OCI-M2 (cell line): Measurements from ENCODE around the gene XCL2.

Experiments
- DNase-seq: peaks from one replicate; lab custom pipeline; 2025; ENCODE audit not compliant: unreplicated experiment; lab: John Stamatoyannopoulos, UW

XCL2 gene

GRCh38 chr1:168518201-168518689, 25.6 kb downstream of the XCL2 start:
- DNase-seq: no peak

DNA sequence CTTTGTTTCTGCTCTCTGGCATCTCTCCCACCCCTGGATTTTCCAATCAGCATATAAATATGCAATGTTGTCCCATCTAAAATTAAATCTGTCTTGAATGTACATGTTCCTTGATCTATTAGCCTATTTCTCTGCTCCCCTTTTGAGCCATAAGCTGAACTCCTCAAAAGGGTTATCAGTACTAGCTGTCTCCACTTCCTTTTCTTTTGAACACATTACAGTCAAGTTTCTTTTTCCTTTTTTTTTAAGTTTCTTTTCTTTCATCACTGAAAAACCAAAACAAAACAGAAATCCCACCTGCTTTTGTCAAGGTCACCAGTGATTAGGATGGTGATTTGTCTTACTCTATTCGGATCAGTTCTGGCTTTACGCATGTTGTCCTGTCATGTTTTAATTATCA, 29.3 kb downstream of the XCL2 start:
- DNase-seq: no peak

- DNase-seq: no peak
These were observed 30.0 kb downstream of the XCL2 start for GRCh38 chr1:168513656-168514404.

- DNase-seq: no peak
These were observed 30.8 kb downstream of the XCL2 start for GRCh38 chr1:168512864-168513595.

- no peak for DNase-seq
These were observed 33.7 kb downstream of the XCL2 start for GRCh38 chr1:168509875-168510791.

- no peak for DNase-seq
These were observed 34.6 kb downstream of the XCL2 start for GRCh38 chr1:168509210-168509609.

GRCh38 chr1:168507828-168508227, 36.0 kb downstream of the XCL2 start:
- no peak for DNase-seq

DNA sequence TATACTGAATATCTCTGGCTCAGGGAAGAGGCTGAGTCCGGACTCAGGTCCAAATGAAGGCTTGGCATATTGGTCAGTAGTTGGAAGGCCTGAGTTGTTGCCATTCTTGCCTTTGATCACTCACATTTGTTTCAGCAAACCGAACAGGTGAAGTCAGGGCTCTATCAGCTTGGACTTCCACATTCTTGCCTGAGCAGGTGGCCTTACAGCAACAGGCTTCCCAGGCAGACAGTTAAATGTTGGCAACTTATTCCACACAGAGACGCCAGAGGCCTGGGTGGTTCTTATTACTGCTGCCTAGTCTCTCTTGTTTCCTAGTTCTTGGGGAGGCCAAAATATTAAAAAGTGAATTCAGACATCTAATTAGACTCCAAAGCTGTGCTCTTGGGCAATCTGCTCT, 36.6 kb downstream of the XCL2 start:
- DNase-seq: no peak

- no peak for DNase-seq
These were observed 37.5 kb downstream of the XCL2 start for GRCh38 chr1:168506204-168506819.

GRCh38 chr1:168505006-168505405, 38.8 kb downstream of the XCL2 start:
- no peak for DNase-seq

GRCh38 chr1:168504064-168504837, 39.5 kb downstream of the XCL2 start:
- no peak for DNase-seq

DNA sequence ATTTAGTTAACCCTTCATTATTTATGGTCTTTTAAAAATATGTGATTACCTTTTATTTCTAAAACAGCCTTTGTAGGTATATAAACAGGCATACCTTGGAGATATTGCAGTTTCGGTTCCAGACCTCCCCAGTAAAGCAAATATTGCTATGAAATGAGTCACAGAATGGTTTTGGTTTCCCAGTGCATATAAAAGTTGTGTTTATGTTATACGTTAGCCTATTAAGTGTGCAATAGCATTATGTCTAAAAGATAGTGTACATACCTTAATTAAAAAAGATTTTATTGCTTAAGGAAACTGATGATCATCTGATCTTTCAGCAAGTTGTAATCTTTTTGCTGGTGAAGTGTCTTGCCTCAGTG, 44.1 kb downstream of the XCL2 start:
- no peak for DNase-seq

- DNase-seq: peak; percentile 9
These were observed 44.7 kb downstream of the XCL2 start for GRCh38 chr1:168498956-168499687.

GRCh38 chr1:168498159-168498631, 45.6 kb downstream of the XCL2 start:
- no peak for DNase-seq

- DNase-seq: no peak
These were observed 46.3 kb downstream of the XCL2 start for GRCh38 chr1:168497376-168497950.

- DNase-seq: no peak
These were observed 52.2 kb downstream of the XCL2 start for GRCh38 chr1:168491527-168492164.
